Regular cardiac myocyte (primary cell): Measurements from ENCODE around the gene PLK1. TPM values are rescaled to one million over a fixed set of nuclear protein-coding genes. Genes with fewer than 3 reads are reported as not detected.

Experiments used
- total RNA-seq: library from RNA; depleted of rRNA; stranded (reverse); fragments of >200 nt; gene quantifications from 2 replicates; pipeline ENCODE4 v1.2.3, GENCODE V29; 2014

PLK1 gene
- 3.9 and 45.8 TPM in 2 replicates for total RNA-seq

GRCh38 chr16:23678430-23679273, at the start of gene PLK1:
Gene PLK1 (plus strand): TSS chr16:23678889. CDS start chr16:23678933, 44 bp downstream.

GRCh38 chr16:23640931-23641765, 37.5 kb upstream of the PLK1 start, which contains the start of the genes DCTN5 and PALB2:
Gene DCTN5 (plus strand): TSS chr16:23641466. CDS start chr16:23641543, 77 bp downstream.
Gene PALB2 (minus strand): TSS chr16:23641310. CDS start chr16:23641157, 153 bp downstream.

GRCh38 chr16:23712976-23713375, 34.3 kb downstream of the PLK1 start, which contains the start of gene ERN2:
Gene ERN2 (minus strand): TSS chr16:23713222. CDS start chr16:23713187, 35 bp downstream.

Other genes with a start within 250 kb of the PLK1 start
- gene COG7, start 225.7 kb upstream of the PLK1 start, total RNA-seq, result 14.7 and 14.8 TPM in 2 replicates
- gene GGA2, start 168.4 kb upstream of the PLK1 start, total RNA-seq, result 25.4 and 26.6 TPM in 2 replicates
- gene EARS2, start 121.5 kb upstream of the PLK1 start, total RNA-seq, result 45.2 and 50.7 TPM in 2 replicates
- gene UBFD1, start 121.2 kb upstream of the PLK1 start, total RNA-seq, result 153 and 186 TPM in 2 replicates
- gene NDUFAB1, start 82.6 kb upstream of the PLK1 start, total RNA-seq, result 49.9 and 91.8 TPM in 2 replicates
- 7.3 and 12.3 TPM in 2 replicates for gene PALB2, start 37.6 kb upstream of the PLK1 start, total RNA-seq
- 79.5 and 98.5 TPM in 2 replicates for gene DCTN5, start 37.4 kb upstream of the PLK1 start, total RNA-seq
- gene ERN2, start 34.3 kb downstream of the PLK1 start, total RNA-seq, result under 0.01 and 0.38 TPM in 2 replicates
- gene CHP2, start 76.1 kb downstream of the PLK1 start, total RNA-seq, result not detected in 2 replicates
- gene PRKCB, start 157.1 kb downstream of the PLK1 start, total RNA-seq, result not detected in 2 replicates